PC-9 (cell line): Measurements from ENCODE around the gene POU6F2.

Experiments used
- EZH2 ChIP-seq: fragments of 200-600 bp; sonication (generic); IDR thresholded peaks from 2 replicates; pipeline ENCODE4 v1.8.0; 2017; ENCODE audit warnings: antibody characterized with exemption, low read depth
- TF ChIP-seq, protein P1 (sequence below): fragments of 200-600 bp; sonication (generic); conservative IDR thresholded peaks from 2 replicates; pipeline ENCODE4 v1.6.1; 2017; ENCODE audit warnings: mixed run types, antibody characterized with exemption, mild to moderate bottlenecking, moderate library complexity

DNA sequence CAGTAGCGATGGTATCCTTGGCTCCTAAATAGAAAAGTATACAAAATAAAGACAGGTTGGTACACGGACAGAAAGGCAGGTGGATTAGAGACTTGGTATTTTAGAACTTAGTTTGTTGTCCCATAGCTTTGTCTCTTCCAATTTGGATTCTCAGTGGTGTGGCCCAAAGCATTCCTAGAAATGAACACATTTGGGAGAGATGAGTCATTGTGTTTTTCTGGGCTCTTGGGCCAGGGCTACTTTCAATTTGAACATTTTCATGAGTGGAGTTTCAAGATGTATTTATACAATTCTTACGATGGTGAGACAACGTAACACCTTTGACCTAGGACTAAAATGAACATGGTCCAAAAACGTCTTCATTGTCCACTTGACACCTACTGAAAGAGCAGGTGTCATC lies 363.4 kb downstream of the POU6F2 start:
- TF ChIP-seq, protein P1, sequence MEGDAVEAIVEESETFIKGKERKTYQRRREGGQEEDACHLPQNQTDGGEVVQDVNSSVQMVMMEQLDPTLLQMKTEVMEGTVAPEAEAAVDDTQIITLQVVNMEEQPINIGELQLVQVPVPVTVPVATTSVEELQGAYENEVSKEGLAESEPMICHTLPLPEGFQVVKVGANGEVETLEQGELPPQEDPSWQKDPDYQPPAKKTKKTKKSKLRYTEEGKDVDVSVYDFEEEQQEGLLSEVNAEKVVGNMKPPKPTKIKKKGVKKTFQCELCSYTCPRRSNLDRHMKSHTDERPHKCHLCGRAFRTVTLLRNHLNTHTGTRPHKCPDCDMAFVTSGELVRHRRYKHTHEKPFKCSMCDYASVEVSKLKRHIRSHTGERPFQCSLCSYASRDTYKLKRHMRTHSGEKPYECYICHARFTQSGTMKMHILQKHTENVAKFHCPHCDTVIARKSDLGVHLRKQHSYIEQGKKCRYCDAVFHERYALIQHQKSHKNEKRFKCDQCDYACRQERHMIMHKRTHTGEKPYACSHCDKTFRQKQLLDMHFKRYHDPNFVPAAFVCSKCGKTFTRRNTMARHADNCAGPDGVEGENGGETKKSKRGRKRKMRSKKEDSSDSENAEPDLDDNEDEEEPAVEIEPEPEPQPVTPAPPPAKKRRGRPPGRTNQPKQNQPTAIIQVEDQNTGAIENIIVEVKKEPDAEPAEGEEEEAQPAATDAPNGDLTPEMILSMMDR = no peak
- TF ChIP-seq EZH2 = no peak
